ENCODE measurements around the gene FGFR2.

Gene FGFR2

DNA sequence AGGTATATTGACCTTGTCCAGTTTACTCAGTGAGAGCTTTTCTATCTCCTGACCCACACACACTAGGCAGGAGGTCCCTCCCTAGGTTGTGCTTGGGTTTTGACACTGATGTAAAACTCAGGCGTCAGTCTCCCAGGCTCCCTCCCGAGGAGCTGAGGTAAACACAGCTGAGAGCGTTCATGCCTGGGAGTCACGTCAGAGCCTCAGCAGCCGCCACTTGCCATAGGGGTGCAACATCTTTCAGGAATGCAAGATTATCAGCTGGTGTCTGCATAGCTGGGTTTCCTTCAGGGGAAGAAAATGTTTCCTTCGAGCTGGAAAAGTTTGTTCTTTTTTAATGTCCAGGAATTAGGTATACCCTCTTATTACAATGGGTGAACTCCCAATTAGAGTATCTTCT is 70.6 kb downstream of the FGFR2 start:
- ATAC-seq = no peak
- TF ChIP-seq SNAI2 (CRISPR knock-in tag; IDR thresholded peaks at IDR 0.05) (no peak), OSR1 (CRISPR knock-in tag; IDR thresholded peaks at IDR 0.05) (no peak), TOX (CRISPR knock-in tag; IDR thresholded peaks at IDR 0.05; ENCODE audit: borderline replicate concordance) (no peak)

DNA sequence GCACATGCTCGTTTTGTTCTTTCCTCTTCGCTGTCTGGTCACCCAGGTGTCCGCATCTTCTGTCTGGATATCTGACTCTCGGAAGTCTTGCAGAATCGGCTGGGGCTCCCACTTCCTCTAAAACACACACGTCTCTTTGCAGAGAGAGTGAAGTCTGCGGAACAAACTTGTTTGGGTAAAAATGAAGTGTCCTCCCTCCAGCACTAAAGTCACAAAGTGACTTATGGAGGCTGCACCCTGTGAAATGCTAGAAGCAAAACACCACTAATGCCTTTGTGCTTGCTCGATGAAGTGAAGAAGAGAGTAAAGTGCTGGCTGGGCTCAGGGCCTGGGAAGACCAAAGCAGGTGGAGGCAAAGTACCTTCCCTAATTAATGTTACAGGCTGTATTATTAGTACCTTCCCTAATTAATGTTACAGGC is 71.4 kb downstream of the FGFR2 start:
- no peak for ATAC-seq
- no peak for TF ChIP-seq GLIS3 (CRISPR knock-in tag; IDR thresholded peaks at IDR 0.05)
- no peak for TF ChIP-seq ZFP30 (CRISPR knock-in tag; IDR thresholded peaks at IDR 0.05)
- TF ChIP-seq, protein P1, sequence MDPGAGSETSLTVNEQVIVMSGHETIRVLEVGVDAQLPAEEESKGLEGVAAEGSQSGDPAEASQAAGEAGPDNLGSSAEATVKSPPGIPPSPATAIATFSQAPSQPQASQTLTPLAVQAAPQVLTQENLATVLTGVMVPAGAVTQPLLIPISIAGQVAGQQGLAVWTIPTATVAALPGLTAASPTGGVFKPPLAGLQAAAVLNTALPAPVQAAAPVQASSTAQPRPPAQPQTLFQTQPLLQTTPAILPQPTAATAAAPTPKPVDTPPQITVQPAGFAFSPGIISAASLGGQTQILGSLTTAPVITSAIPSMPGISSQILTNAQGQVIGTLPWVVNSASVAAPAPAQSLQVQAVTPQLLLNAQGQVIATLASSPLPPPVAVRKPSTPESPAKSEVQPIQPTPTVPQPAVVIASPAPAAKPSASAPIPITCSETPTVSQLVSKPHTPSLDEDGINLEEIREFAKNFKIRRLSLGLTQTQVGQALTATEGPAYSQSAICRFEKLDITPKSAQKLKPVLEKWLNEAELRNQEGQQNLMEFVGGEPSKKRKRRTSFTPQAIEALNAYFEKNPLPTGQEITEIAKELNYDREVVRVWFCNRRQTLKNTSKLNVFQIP (CRISPR knock-in tag; IDR thresholded peaks at IDR 0.05; ENCODE audit: borderline replicate concordance, low read depth) = no peak
- TF ChIP-seq, protein P2, sequence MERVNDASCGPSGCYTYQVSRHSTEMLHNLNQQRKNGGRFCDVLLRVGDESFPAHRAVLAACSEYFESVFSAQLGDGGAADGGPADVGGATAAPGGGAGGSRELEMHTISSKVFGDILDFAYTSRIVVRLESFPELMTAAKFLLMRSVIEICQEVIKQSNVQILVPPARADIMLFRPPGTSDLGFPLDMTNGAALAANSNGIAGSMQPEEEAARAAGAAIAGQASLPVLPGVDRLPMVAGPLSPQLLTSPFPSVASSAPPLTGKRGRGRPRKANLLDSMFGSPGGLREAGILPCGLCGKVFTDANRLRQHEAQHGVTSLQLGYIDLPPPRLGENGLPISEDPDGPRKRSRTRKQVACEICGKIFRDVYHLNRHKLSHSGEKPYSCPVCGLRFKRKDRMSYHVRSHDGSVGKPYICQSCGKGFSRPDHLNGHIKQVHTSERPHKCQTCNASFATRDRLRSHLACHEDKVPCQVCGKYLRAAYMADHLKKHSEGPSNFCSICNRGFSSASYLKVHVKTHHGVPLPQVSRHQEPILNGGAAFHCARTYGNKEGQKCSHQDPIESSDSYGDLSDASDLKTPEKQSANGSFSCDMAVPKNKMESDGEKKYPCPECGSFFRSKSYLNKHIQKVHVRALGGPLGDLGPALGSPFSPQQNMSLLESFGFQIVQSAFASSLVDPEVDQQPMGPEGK (CRISPR knock-in tag; IDR thresholded peaks at IDR 0.05; ENCODE audit: borderline replicate concordance) = no peak
- no peak for TF ChIP-seq BACH2 (CRISPR knock-in tag; IDR thresholded peaks at IDR 0.05; ENCODE audit: borderline replicate concordance)
- no peak for TF ChIP-seq TCF4 (CRISPR knock-in tag; IDR thresholded peaks at IDR 0.05; ENCODE audit: borderline replicate concordance)
- no peak for TF ChIP-seq ESRRG (CRISPR knock-in tag; IDR thresholded peaks at IDR 0.05)
- TF ChIP-seq CREB5 (CRISPR knock-in tag; IDR thresholded peaks at IDR 0.05; ENCODE audit: low read depth) = no peak
- no peak for TF ChIP-seq RARB (CRISPR knock-in tag; IDR thresholded peaks at IDR 0.05)
- TF ChIP-seq ARNTL (CRISPR knock-in tag; IDR thresholded peaks at IDR 0.05; ENCODE audit: borderline replicate concordance, low read depth) = no peak
- no peak for TF ChIP-seq ZNF8 (CRISPR knock-in tag; IDR thresholded peaks at IDR 0.05)
- TF ChIP-seq CSDC2 (CRISPR knock-in tag; IDR thresholded peaks at IDR 0.05) = no peak
- TF ChIP-seq, protein P3, sequence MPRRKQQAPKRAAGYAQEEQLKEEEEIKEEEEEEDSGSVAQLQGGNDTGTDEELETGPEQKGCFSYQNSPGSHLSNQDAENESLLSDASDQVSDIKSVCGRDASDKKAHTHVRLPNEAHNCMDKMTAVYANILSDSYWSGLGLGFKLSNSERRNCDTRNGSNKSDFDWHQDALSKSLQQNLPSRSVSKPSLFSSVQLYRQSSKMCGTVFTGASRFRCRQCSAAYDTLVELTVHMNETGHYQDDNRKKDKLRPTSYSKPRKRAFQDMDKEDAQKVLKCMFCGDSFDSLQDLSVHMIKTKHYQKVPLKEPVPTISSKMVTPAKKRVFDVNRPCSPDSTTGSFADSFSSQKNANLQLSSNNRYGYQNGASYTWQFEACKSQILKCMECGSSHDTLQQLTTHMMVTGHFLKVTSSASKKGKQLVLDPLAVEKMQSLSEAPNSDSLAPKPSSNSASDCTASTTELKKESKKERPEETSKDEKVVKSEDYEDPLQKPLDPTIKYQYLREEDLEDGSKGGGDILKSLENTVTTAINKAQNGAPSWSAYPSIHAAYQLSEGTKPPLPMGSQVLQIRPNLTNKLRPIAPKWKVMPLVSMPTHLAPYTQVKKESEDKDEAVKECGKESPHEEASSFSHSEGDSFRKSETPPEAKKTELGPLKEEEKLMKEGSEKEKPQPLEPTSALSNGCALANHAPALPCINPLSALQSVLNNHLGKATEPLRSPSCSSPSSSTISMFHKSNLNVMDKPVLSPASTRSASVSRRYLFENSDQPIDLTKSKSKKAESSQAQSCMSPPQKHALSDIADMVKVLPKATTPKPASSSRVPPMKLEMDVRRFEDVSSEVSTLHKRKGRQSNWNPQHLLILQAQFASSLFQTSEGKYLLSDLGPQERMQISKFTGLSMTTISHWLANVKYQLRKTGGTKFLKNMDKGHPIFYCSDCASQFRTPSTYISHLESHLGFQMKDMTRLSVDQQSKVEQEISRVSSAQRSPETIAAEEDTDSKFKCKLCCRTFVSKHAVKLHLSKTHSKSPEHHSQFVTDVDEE (CRISPR knock-in tag; IDR thresholded peaks at IDR 0.05) = no peak
- TF ChIP-seq ZNF565 (CRISPR knock-in tag; conservative IDR thresholded peaks at IDR 0.05; ENCODE audit: low read depth) = no peak

GRCh38 chr10:121526135-121526790 is 72.0 kb downstream of the FGFR2 start:
- TF ChIP-seq BACH2 (CRISPR knock-in tag; IDR thresholded peaks at IDR 0.05; ENCODE audit: borderline replicate concordance) (no peak), PPARA (CRISPR knock-in tag; IDR thresholded peaks at IDR 0.05; ENCODE audit: borderline replicate concordance) (no peak), ZNF565 (CRISPR knock-in tag; conservative IDR thresholded peaks at IDR 0.05; ENCODE audit: low read depth) (no peak), ARNTL (CRISPR knock-in tag; IDR thresholded peaks at IDR 0.05; ENCODE audit: borderline replicate concordance, low read depth) (no peak), RARB (CRISPR knock-in tag; IDR thresholded peaks at IDR 0.05) (no peak), ZNF70 (CRISPR knock-in tag; IDR thresholded peaks at IDR 0.05) (no peak), ZFP3 (CRISPR knock-in tag; IDR thresholded peaks at IDR 0.05) (no peak), CSDC2 (CRISPR knock-in tag; IDR thresholded peaks at IDR 0.05) (no peak), GLIS3 (CRISPR knock-in tag; IDR thresholded peaks at IDR 0.05) (no peak), SNAI2 (CRISPR knock-in tag; IDR thresholded peaks at IDR 0.05) (no peak), TCF4 (CRISPR knock-in tag; IDR thresholded peaks at IDR 0.05; ENCODE audit: borderline replicate concordance) (no peak), ESRRG (CRISPR knock-in tag; IDR thresholded peaks at IDR 0.05) (no peak), ZC3H10 (CRISPR knock-in tag; IDR thresholded peaks at IDR 0.05) (no peak), TOX (CRISPR knock-in tag; IDR thresholded peaks at IDR 0.05; ENCODE audit: borderline replicate concordance) (no peak), ZNF8 (CRISPR knock-in tag; IDR thresholded peaks at IDR 0.05) (no peak), CSRNP3 (CRISPR knock-in tag; IDR thresholded peaks at IDR 0.05) (no peak)
- TF ChIP-seq, protein P2 (CRISPR knock-in tag; IDR thresholded peaks at IDR 0.05; ENCODE audit: borderline replicate concordance) = no peak
- TF ChIP-seq, protein P1 (CRISPR knock-in tag; IDR thresholded peaks at IDR 0.05; ENCODE audit: borderline replicate concordance, low read depth) = no peak
- ATAC-seq = no peak

Measured in SK-N-SH treated with all-trans-retinoic acid at 6 μM for 48 hours (cell line).